MCF 10A (cell line): Measurements from ENCODE around the gene WASHC4. TPM values are rescaled to one million over a fixed set of nuclear protein-coding genes. Genes with fewer than 3 reads are reported as not detected.

ENCODE experiments used
- BruUV-seq: library from RNA; stranded (reverse); fragments of 400-500 nt; replicated peaks from 2 replicates; lab custom pipeline; 2021; lab: Mats Ljungman, UMichigan
- CTCF ChIA-PET: fragments of 300-600 bp; sonication (Branson Sonifier 250); formaldehyde crosslinking; extraction: SDS; loops from one replicate; lab custom pipeline; 2021; ENCODE audit warnings: antibody characterized with exemption, inconsistent platforms; lab: Yijun Ruan, JAX
- POLR2A ChIA-PET: fragments of 300-600, 350-650 bp; sonication (Branson Sonifier 250); formaldehyde crosslinking; extraction: SDS; loops from one replicate; lab custom pipeline; 2020; ENCODE audit warnings: antibody characterized with exemption, inconsistent platforms; lab: Yijun Ruan, JAX
- DNase-seq: peaks from one replicate; pipeline ENCODE4 v3.0.0-alpha.2; 2018; ENCODE audit not compliant: unreplicated experiment
- H3K27ac Mint-ChIP-seq: one replicate; pipeline ENCODE4 v1.8.0; 2022; ENCODE audit warnings: mild to moderate bottlenecking, low read depth, mixed read lengths; ENCODE audit not compliant: unreplicated experiment
- H3K27me3 Mint-ChIP-seq: one replicate; pipeline ENCODE4 v1.8.0; 2022; ENCODE audit warnings: mixed read lengths; ENCODE audit not compliant: insufficient read depth, unreplicated experiment
- H3K36me3 Mint-ChIP-seq: one replicate; pipeline ENCODE4 v1.8.0; 2022; ENCODE audit warnings: mild to moderate bottlenecking, moderate library complexity, mixed read lengths; ENCODE audit not compliant: insufficient read depth, unreplicated experiment
- H3K4me1 Mint-ChIP-seq: one replicate; pipeline ENCODE4 v1.8.0; 2022; ENCODE audit warnings: mixed read lengths; ENCODE audit not compliant: insufficient read depth, unreplicated experiment
- H3K4me3 Mint-ChIP-seq: one replicate; pipeline ENCODE4 v1.8.0; 2022; ENCODE audit warnings: mild to moderate bottlenecking, moderate library complexity, mixed read lengths; ENCODE audit not compliant: unreplicated experiment
- H3K9me3 Mint-ChIP-seq: one replicate; pipeline ENCODE4 v1.8.0; 2022; ENCODE audit warnings: mixed read lengths; ENCODE audit not compliant: unreplicated experiment
- intact Hi-C: fragments of 100-400 bp; cut with micrococcal nuclease; formaldehyde crosslinking; loops from 2 replicates; pipeline ENCODE4 v1.14.1; 2022
- total RNA-seq: library from RNA; stranded (reverse); gene quantifications from 2 replicates; pipeline ENCODE4 v1.2.3, GENCODE V29; 2022
- TF ChIP-seq, protein P1 (sequence below): fragments of 200-600 bp; IDR thresholded peaks from one replicate; pipeline ENCODE4 v1.8.0; 2022; ENCODE audit warnings: antibody characterized with exemption, mild to moderate bottlenecking; ENCODE audit not compliant: unreplicated experiment

The WASHC4 gene
- total RNA-seq, 1 experiment from 2014 or later, result 44.5 TPM

GRCh38 chr12:105076098-105076497, 31.4 kb upstream of the WASHC4 start:
- no peak overlapping the region for H3K4me3 Mint-ChIP-seq
- no peaks in the 10 kb centered on the region for H3K27me3 Mint-ChIP-seq
- POLR2A ChIA-PET, result interaction anchor here (4.0 kb wide), 1 partner anchor 31 kb away, joined by 31 read pairs; the partner anchor contains the start of gene WASHC4
- H3K9me3 Mint-ChIP-seq, result no peaks in the 10 kb centered on the region
- intact Hi-C loops, result no loop called here
- TF ChIP-seq, protein P1, sequence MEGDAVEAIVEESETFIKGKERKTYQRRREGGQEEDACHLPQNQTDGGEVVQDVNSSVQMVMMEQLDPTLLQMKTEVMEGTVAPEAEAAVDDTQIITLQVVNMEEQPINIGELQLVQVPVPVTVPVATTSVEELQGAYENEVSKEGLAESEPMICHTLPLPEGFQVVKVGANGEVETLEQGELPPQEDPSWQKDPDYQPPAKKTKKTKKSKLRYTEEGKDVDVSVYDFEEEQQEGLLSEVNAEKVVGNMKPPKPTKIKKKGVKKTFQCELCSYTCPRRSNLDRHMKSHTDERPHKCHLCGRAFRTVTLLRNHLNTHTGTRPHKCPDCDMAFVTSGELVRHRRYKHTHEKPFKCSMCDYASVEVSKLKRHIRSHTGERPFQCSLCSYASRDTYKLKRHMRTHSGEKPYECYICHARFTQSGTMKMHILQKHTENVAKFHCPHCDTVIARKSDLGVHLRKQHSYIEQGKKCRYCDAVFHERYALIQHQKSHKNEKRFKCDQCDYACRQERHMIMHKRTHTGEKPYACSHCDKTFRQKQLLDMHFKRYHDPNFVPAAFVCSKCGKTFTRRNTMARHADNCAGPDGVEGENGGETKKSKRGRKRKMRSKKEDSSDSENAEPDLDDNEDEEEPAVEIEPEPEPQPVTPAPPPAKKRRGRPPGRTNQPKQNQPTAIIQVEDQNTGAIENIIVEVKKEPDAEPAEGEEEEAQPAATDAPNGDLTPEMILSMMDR, result no peak
- H3K36me3 Mint-ChIP-seq, result peaks cover 32% of the 10 kb centered on the region
- peaks cover 7% of the 10 kb centered on the region for H3K4me1 Mint-ChIP-seq
- CTCF ChIA-PET, result interaction anchor here (0.7 to 1.0 kb wide), 2 partner anchors 176 to 694 kb away, joined by 3 read pairs; no protein-coding TSS in a partner anchor
- BruUV-seq, result no TSS peak
- H3K27ac Mint-ChIP-seq, result peak overlapping the region; percentile 33
- DNase-seq, result peak; percentile 63

GRCh38 chr12:105076913-105077312, 30.6 kb upstream of the WASHC4 start:
- no peaks in the 10 kb centered on the region for H3K9me3 Mint-ChIP-seq
- DNase-seq, result no peak
- H3K36me3 Mint-ChIP-seq, result peaks cover 29% of the 10 kb centered on the region
- intact Hi-C loops, result no loop called here
- no TSS peak for BruUV-seq
- TF ChIP-seq, protein P1, result no peak
- H3K27ac Mint-ChIP-seq, result no peak overlapping the region
- ChIA-PET CTCF (interaction anchor here (0.7 kb wide), 1 partner anchor 695 kb away, joined by 3 read pairs; no protein-coding TSS in a partner anchor), POLR2A (interaction anchor here (0.7 to 4.0 kb wide), 3 partner anchors 23 to 98 kb away, joined by 3 to 31 read pairs (median 5); partner anchors contain the start of gene WASHC4)
- peaks cover 11% of the 10 kb centered on the region for H3K4me1 Mint-ChIP-seq
- no peak overlapping the region for H3K4me3 Mint-ChIP-seq
- H3K27me3 Mint-ChIP-seq, result no peaks in the 10 kb centered on the region

- Mint-ChIP-seq H3K4me3 (no peak overlapping the region), H3K4me1 (peaks cover 16% of the 10 kb centered on the region), H3K27me3 (no peaks in the 10 kb centered on the region), H3K36me3 (peaks cover 26% of the 10 kb centered on the region), H3K27ac (peak overlapping the region; percentile 35), H3K9me3 (no peaks in the 10 kb centered on the region)
- TF ChIP-seq, protein P1, result no peak
- intact Hi-C loops, result no loop called here
- no TSS peak for BruUV-seq
- ChIA-PET POLR2A (interaction anchor here (2.2 to 4.0 kb wide), 2 partner anchors 23 to 30 kb away, joined by 5 to 31 read pairs; partner anchors contain the start of gene WASHC4), CTCF (interaction anchor here (0.9 to 1.4 kb wide), 3 partner anchors 15 to 25 kb away, joined by 3 to 5 read pairs (median 4); no protein-coding TSS in a partner anchor)
- no peak for DNase-seq
Measured at GRCh38 chr12:105077435-105077834, 30.1 kb upstream of the WASHC4 start.

GRCh38 chr12:105078712-105079570, 28.6 kb upstream of the WASHC4 start:
- BruUV-seq, result no TSS peak
- Mint-ChIP-seq H3K36me3 (peaks cover 18% of the 10 kb centered on the region), H3K4me3 (no peak overlapping the region), H3K27ac (peak overlapping the region; percentile 35), H3K4me1 (peaks cover 30% of the 10 kb centered on the region), H3K27me3 (no peaks in the 10 kb centered on the region), H3K9me3 (no peaks in the 10 kb centered on the region)
- TF ChIP-seq, protein P1, result no peak
- ChIA-PET CTCF (interaction anchor here (0.6 to 1.8 kb wide), 6 partner anchors 9 to 28 kb away, joined by 3 to 7 read pairs (median 4); partner anchors contain the start of gene WASHC4), POLR2A (interaction anchor here (1.4 to 4.0 kb wide), 5 partner anchors 9 to 31 kb away, joined by 5 to 31 read pairs (median 6); partner anchors contain the start of gene WASHC4)
- DNase-seq, result no peak
- intact Hi-C loops, result no loop called here
